Calu3 (cell line): Measurements from ENCODE around the gene ZNF90. TPM values are rescaled to one million over a fixed set of nuclear protein-coding genes. Genes with fewer than 3 reads are reported as not detected.
A peak's percentile ranks its signal among the peaks of the same experiment; 100 is the strongest.

Source experiments
- Bru-seq: library from RNA; stranded (reverse); fragments of 400-500 nt; gene quantifications from one replicate; lab custom pipeline; 2021; lab: Mats Ljungman, UMichigan
- BruChase-seq, 2 experiments: library from RNA; stranded (reverse); fragments of 400-500 nt; gene quantifications; one replicate each; lab custom pipeline; 2021; lab: Mats Ljungman, UMichigan
- BruUV-seq: library from RNA; stranded (reverse); fragments of 400-500 nt; replicated peaks from 2 replicates; lab custom pipeline; 2021; lab: Mats Ljungman, UMichigan
- CTCF ChIA-PET: fragments of 300-600 bp; sonication (Branson Sonifier 250); formaldehyde crosslinking; loops from one replicate; lab custom pipeline; 2022; ENCODE audit warnings: antibody characterized with exemption; lab: Charles Lee
- DNase-seq: peaks from one replicate; pipeline ENCODE4 v3.0.0; 2022
- H3K27ac Mint-ChIP-seq: one replicate; pipeline ENCODE4 v1.8.0; 2022; ENCODE audit warnings: mixed read lengths; ENCODE audit not compliant: unreplicated experiment
- H3K27me3 Mint-ChIP-seq: one replicate; pipeline ENCODE4 v1.8.0; 2022; ENCODE audit warnings: mixed read lengths; ENCODE audit not compliant: unreplicated experiment
- H3K36me3 Mint-ChIP-seq: one replicate; pipeline ENCODE4 v1.8.0; 2022; ENCODE audit warnings: mild to moderate bottlenecking, moderate library complexity, mixed read lengths; ENCODE audit not compliant: insufficient read depth, unreplicated experiment
- H3K4me1 Mint-ChIP-seq: one replicate; pipeline ENCODE4 v1.8.0; 2022; ENCODE audit warnings: mild to moderate bottlenecking, low read depth, mixed read lengths; ENCODE audit not compliant: unreplicated experiment
- H3K4me3 Mint-ChIP-seq: one replicate; pipeline ENCODE4 v1.8.0; 2022; ENCODE audit warnings: mild to moderate bottlenecking, low read depth, moderate library complexity, mixed read lengths; ENCODE audit not compliant: unreplicated experiment
- H3K9me3 Mint-ChIP-seq: one replicate; pipeline ENCODE4 v1.8.0; 2022; ENCODE audit warnings: low read depth, mixed read lengths; ENCODE audit not compliant: unreplicated experiment
- CTCF ChIP-seq: fragments of 200-600 bp; IDR thresholded peaks from one replicate; pipeline ENCODE4 v1.8.0; 2022; ENCODE audit warnings: antibody characterized with exemption; ENCODE audit not compliant: unreplicated experiment
- intact Hi-C: fragments of 100-400 bp; cut with micrococcal nuclease; formaldehyde crosslinking; loops from one replicate; pipeline ENCODE4 v1.10.0; 2022; ENCODE audit not compliant: unreplicated experiment
- long read RNA-seq: library from polyadenylated mRNA; stranded (forward); transcript quantifications from one replicate; pipeline ENCODE4 v2.0.0, GENCODE V29; 2022
- total RNA-seq: library from RNA; stranded (reverse); gene quantifications from 2 replicates; pipeline ENCODE4 v1.2.3, GENCODE V29; 2022

Gene ZNF90
- total RNA-seq (5.3 and 6.2 TPM in 2 replicates), Bru-seq, nascent RNA (percentile 52 among the genes with signal in this experiment), BruChase-seq, experiment 1, labeled RNA remaining after a 6-hour chase (percentile 50 among the genes with signal in this experiment), BruChase-seq, experiment 2, labeled RNA remaining after a 2-hour chase (percentile 59 among the genes with signal in this experiment)
- long read RNA-seq, partial matches to known transcripts: 1 of 5 reads
- long read RNA-seq, other reads (novel, unspliced or antisense): 3 of 5 reads

DNA sequence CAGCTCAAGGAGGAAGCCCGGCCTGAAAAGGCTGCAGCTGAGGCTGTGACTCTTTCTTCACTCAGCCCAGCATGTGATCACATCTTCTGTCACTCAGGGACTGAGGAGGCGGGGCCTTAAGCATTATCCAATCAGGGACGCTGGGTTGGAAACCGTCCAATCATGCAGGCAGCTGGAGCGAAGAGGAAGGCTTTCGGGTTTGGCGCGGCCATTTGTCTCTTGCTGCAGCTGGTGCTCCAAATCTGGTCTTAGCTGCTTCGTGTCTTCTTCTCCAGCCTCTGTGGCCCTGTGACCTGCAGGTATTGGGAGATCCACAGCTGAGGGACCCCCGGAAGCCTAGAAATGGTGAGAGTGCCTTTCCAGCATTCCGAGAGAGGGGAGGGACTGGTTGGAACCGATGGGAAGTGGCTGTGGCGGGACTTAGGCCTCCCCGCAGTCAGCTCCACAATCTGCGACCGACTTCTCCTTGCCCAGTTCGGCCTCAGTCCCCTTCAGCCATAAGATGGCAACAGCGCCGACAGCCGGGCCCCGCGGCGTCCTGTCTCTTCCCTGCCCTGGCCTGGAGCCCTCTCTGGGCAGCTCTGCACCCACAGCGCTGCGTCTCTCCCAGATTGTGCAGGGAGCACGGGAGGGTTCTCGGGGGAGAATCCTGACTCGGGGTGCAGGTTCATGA is at the start of gene ZNF90:
TSS of gene ZNF90 (plus strand) at position 210 of the 673 bp plus-strand sequence. CDS start at position 343, 133 bp downstream.
- no peaks in the 10 kb centered on the region for H3K27me3 Mint-ChIP-seq
- peak; percentile 74 for DNase-seq
- H3K9me3 Mint-ChIP-seq: peaks cover 6% of the 10 kb centered on the region
- H3K4me1 Mint-ChIP-seq: no peaks in the 10 kb centered on the region
- no TSS peak for BruUV-seq
- TF ChIP-seq CTCF: no peak
- H3K36me3 Mint-ChIP-seq: no peaks in the 10 kb centered on the region
- intact Hi-C loops: loop anchor here (1.0 kb wide), 1 partner anchor 26 kb away; no protein-coding TSS in a partner anchor
- H3K4me3 Mint-ChIP-seq: peak within 1 kb of the TSS; percentile 68
- no peak within 1 kb of the TSS for H3K27ac Mint-ChIP-seq
- CTCF ChIA-PET: no interaction called here

DNA sequence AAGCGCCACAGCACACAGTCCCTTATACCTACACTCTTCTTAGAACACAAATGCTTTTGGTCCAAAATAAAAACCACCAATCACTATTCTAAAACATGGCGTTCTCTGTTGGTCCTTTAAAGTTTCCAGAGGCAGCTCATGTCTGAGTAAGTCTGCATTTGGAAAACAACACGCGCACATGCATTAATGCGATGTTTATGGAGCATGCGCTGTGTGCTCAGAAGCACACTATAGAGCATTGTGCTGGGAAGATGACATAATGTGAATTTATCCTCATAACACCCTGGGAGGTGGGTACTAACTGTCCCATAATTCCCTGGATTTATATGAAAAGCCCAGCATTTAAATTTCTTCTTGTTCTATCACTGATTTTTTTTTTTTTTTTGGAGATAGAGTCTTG is 49.2 kb upstream of the ZNF90 start:
- no peaks in the 10 kb centered on the region for H3K4me1 Mint-ChIP-seq
- no peaks in the 10 kb centered on the region for H3K36me3 Mint-ChIP-seq
- TF ChIP-seq CTCF: no peak
- H3K27me3 Mint-ChIP-seq: no peaks in the 10 kb centered on the region
- no TSS peak for BruUV-seq
- DNase-seq: no peak
- intact Hi-C loops: no loop called here
- H3K27ac Mint-ChIP-seq: no peak overlapping the region
- H3K4me3 Mint-ChIP-seq: no peak overlapping the region
- H3K9me3 Mint-ChIP-seq: no peaks in the 10 kb centered on the region
- CTCF ChIA-PET: no interaction called here

GRCh38 chr19:20035935-20036334 is 41.9 kb upstream of the ZNF90 start:
- no peak for DNase-seq
- no peak for TF ChIP-seq CTCF
- CTCF ChIA-PET: no interaction called here
- no peak overlapping the region for H3K4me3 Mint-ChIP-seq
- H3K27me3 Mint-ChIP-seq: no peaks in the 10 kb centered on the region
- no peaks in the 10 kb centered on the region for H3K36me3 Mint-ChIP-seq
- H3K27ac Mint-ChIP-seq: no peak overlapping the region
- peaks cover 2% of the 10 kb centered on the region for H3K9me3 Mint-ChIP-seq
- BruUV-seq: no TSS peak
- intact Hi-C loops: no loop called here
- H3K4me1 Mint-ChIP-seq: no peaks in the 10 kb centered on the region

DNA sequence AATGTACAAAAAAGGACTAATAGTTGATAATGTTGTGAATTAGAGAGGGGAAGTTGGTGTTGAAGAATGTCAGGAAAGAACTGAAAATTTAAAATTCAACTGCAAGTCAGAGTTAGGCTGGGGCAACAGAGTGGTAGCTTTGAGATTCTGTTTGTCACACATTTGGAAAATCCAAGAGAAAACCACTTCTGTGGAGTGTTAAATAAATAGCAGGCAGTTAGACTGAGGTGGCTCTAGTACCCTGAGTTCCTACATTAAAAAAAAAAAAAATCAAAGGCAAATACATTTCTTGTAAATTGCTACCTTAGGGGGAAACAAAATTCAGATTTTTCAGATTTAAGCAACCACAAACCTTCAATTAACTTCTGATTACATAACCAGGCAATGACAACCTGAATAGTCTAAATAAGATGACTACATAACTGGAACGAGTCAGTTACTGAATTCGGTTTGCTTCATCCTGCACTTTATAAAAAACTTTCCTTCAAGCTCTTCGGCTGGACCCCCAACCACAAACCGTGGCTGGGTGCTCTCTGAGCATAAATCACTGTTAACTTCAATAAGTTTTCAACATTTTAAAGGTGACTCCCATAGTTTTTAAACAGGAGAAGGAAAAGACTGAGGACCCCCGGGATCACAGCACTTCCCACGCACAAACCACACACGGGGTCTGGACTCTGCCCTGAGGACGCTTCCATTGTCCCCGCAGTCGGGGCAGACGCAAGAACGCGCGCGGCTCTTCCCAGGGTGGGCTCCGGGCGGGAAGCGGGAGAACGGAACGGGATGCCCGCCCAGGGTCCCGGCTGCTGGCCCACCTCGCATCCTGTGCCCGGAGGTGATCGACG is 39.2 kb upstream of the ZNF90 start:
- no peak for TF ChIP-seq CTCF
- BruUV-seq: no TSS peak
- intact Hi-C loops: no loop called here
- H3K9me3 Mint-ChIP-seq: peaks cover 2% of the 10 kb centered on the region
- peak overlapping the region; percentile 47 for H3K4me3 Mint-ChIP-seq
- no peak for DNase-seq
- H3K27me3 Mint-ChIP-seq: no peaks in the 10 kb centered on the region
- no peaks in the 10 kb centered on the region for H3K4me1 Mint-ChIP-seq
- no peak overlapping the region for H3K27ac Mint-ChIP-seq
- H3K36me3 Mint-ChIP-seq: no peaks in the 10 kb centered on the region
- CTCF ChIA-PET: no interaction called here
